GM23248 (cell line): Measurements from ENCODE around the gene TCEAL1. TPM values are rescaled to one million over a fixed set of nuclear protein-coding genes. Genes with fewer than 3 reads are reported as not detected.

ENCODE experiments used
- DNase-seq: peaks from one replicate; pipeline ENCODE4 v3.0.0-alpha.2; 2015
- H2AFZ ChIP-seq: fragments of 200-600 bp; sonication (generic); 2 replicates; pipeline ENCODE4 v1.6.1; 2016; ENCODE audit warnings: antibody characterized with exemption
- H3F3A ChIP-seq: fragments of 200-600 bp; sonication (generic); 2 replicates; pipeline ENCODE4 v1.6.1; 2016; ENCODE audit warnings: mild to moderate bottlenecking, antibody characterized with exemption, mixed run types; ENCODE audit not compliant: insufficient read depth
- H3K27ac ChIP-seq: fragments of 200-600 bp; sonication (generic); 2 replicates; pipeline ENCODE4 v1.5.1; 2016; ENCODE audit warnings: mild to moderate bottlenecking
- H3K27me3 ChIP-seq: fragments of 200-600 bp; sonication (generic); replicated peaks from 2 replicates; pipeline ENCODE4 v1.6.1; 2016; ENCODE audit warnings: mild to moderate bottlenecking; ENCODE audit not compliant: insufficient read depth
- H3K36me3 ChIP-seq: fragments of 200-600 bp; sonication (generic); 2 replicates; pipeline ENCODE4 v1.6.1; 2016; ENCODE audit warnings: low read depth, mild to moderate bottlenecking
- H3K4me1 ChIP-seq: fragments of 200-600 bp; sonication (generic); 2 replicates; pipeline ENCODE4 v1.6.1; 2016; ENCODE audit warnings: mild to moderate bottlenecking; ENCODE audit not compliant: insufficient read depth
- H3K4me2 ChIP-seq: fragments of 200-600 bp; sonication (generic); one replicate; pipeline ENCODE4 v1.6.1; 2016; ENCODE audit warnings: mild to moderate bottlenecking; ENCODE audit not compliant: unreplicated experiment
- H3K4me3 ChIP-seq: fragments of 200-600 bp; sonication (generic); 2 replicates; pipeline ENCODE4 v1.5.1; 2016; ENCODE audit warnings: mild to moderate bottlenecking
- H3K79me2 ChIP-seq: fragments of 200-600 bp; sonication (generic); 2 replicates; pipeline ENCODE4 v1.6.1; 2016; ENCODE audit warnings: mild to moderate bottlenecking; ENCODE audit not compliant: insufficient read depth
- H3K9ac ChIP-seq: fragments of 200-600 bp; sonication (generic); 2 replicates; pipeline ENCODE4 v1.6.1; 2016; ENCODE audit warnings: mild to moderate bottlenecking
- H3K9me2 ChIP-seq: fragments of 200-600 bp; sonication (generic); 2 replicates; pipeline ENCODE4 v1.6.1; 2016; ENCODE audit warnings: mixed run types, mild to moderate bottlenecking, moderate library complexity; ENCODE audit not compliant: insufficient read depth
- H3K9me3 ChIP-seq: fragments of 200-600 bp; sonication (generic); one replicate; pipeline ENCODE4 v1.6.1; 2017; ENCODE audit warnings: low read depth
- H4K20me1 ChIP-seq: fragments of 200-600 bp; sonication (generic); 2 replicates; pipeline ENCODE4 v1.6.0; 2016; ENCODE audit not compliant: insufficient read depth
- EZH2 ChIP-seq: fragments of 200-600 bp; sonication (generic); IDR thresholded peaks from 2 replicates; pipeline ENCODE4 v1.6.1; 2018; ENCODE audit warnings: antibody characterized with exemption, mild to moderate bottlenecking; ENCODE audit not compliant: insufficient read depth, poor library complexity, severe bottlenecking
- EZH2phosphoT487 ChIP-seq: fragments of 200-600 bp; sonication (generic); IDR thresholded peaks from 2 replicates; pipeline ENCODE4 v1.6.1; 2018; ENCODE audit warnings: antibody characterized with exemption, moderate library complexity, mild to moderate bottlenecking, low read depth; ENCODE audit not compliant: insufficient read depth
- WGBS, 2 experiments: methylation state at CpG; one replicate each; pipeline ENCODE4 v1.1.6; 2015 to 2017; ENCODE audit warnings: low lambda C conversion rate in 2 of 2, low coverage in 1 of 2; ENCODE audit errors: missing lambda C conversion rate in 2 of 2; 5-methylcytosine and 5-hydroxymethylcytosine counted together
- in situ Hi-C: fragments of 300-500 bp; cut with MboI; formaldehyde crosslinking; loops from 2 replicates; pipeline ENCODE4 v1.15.0; 2020
- polyA plus RNA-seq: library from polyadenylated mRNA; unstranded; fragments of >200 nt; fragmentation: Nextera tagmentation; extraction: Ambion mirVana; gene quantifications from 2 replicates; pipeline ENCODE4 v1.2.1, GENCODE V29; 2016
- total RNA-seq: library from RNA; depleted of rRNA; stranded (reverse); fragments of >200 nt; shearing (Covaris generic); gene quantifications from 2 replicates; pipeline ENCODE4 v1.2.3, GENCODE V29; 2014; rRNA removed

Gene TCEAL1, protein sequence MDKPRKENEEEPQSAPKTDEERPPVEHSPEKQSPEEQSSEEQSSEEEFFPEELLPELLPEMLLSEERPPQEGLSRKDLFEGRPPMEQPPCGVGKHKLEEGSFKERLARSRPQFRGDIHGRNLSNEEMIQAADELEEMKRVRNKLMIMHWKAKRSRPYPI
- total RNA-seq (22.8 and 30.7 TPM in 2 replicates), polyA plus RNA-seq (30.6 and 32.0 TPM in 2 replicates)

- Histone ChIP-seq H3K79me2 (peaks cover 10% of the 10 kb centered on the region), H3K27ac (peak within 1 kb of the TSS; percentile 80), H3F3A (peaks cover 6% of the 10 kb centered on the region; the same call in 1 of the 2 replicates), H3K9ac (peak within 1 kb of the TSS; percentile 85), H2AFZ (peak within 1 kb of the TSS; percentile 95), H3K27me3 (no peaks in the 10 kb centered on the region), H3K4me2 (peak within 1 kb of the TSS; percentile 92), H3K36me3 (no peaks in the 10 kb centered on the region), H3K4me1 (peaks cover 18% of the 10 kb centered on the region), H3K9me2 (no peaks in the 10 kb centered on the region), H3K4me3 (peak within 1 kb of the TSS; percentile 84), H3K9me3 (no peaks in the 10 kb centered on the region), H4K20me1 (no peaks in the 10 kb centered on the region)
- peak; percentile 63 for DNase-seq
- no peak for TF ChIP-seq EZH2phosphoT487
- no peak for TF ChIP-seq EZH2
- WGBS, 2 experiments: 1 to 3% methylated on average over 12 to 32 of the region's 32 CpGs
- in situ Hi-C loops: no loop called here
These were observed at the start of gene TCEAL1 for GRCh38 chrX:103628386-103629317. Gene TCEAL1, plus strand, starts transcription at chrX:103628975. Its CDS starts 942 bp downstream, at chrX:103629917.

DNA sequence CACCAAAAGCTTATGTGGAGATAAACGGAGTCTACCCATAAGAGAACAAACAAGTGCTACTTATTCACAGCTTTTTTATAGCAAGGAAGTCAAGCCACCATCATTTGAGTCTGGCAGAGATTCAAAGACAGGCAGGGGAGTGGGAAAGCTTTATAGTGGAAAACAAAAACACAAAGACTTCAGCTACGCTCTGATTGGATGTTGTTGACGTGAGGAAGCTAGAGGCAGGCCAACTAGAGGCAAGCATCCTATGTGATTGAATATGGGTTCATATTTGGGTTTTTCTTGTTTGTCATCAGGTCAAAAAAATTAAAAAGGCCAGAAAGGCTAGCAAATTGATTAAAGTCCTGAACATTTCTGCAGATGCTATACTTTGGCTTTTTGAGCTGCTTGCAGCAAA is 44.2 kb upstream of the TCEAL1 start:
- WGBS, 2 experiments: 65 to 74% methylated on average over 3 of the region's 3 CpGs
- in situ Hi-C loops: no loop called here
- Histone ChIP-seq H4K20me1 (no peaks in the 10 kb centered on the region), H3K9ac (peak overlapping the region; percentile 88; the same call in 1 of the 2 replicates), H3K4me1 (0 out of 2 replicates have a peak, but pooled peaks cover 2% of the 10 kb centered on the region), H3K79me2 (peaks cover 19% of the 10 kb centered on the region), H3K4me3 (peak overlapping the region; percentile 80; the same call in 1 of the 2 replicates), H3F3A (no peaks in the 10 kb centered on the region), H3K4me2 (peak overlapping the region; percentile 83), H3K36me3 (no peaks in the 10 kb centered on the region), H3K9me2 (no peaks in the 10 kb centered on the region), H3K9me3 (no peaks in the 10 kb centered on the region), H3K27me3 (no peaks in the 10 kb centered on the region), H3K27ac (no peak overlapping the region), H2AFZ (peak overlapping the region; percentile 86)
- no peak for DNase-seq
- TF ChIP-seq EZH2phosphoT487: no peak
- no peak for TF ChIP-seq EZH2

GRCh38 chrX:103585411-103586313 is 43.1 kb upstream of the TCEAL1 start, which contains the start of gene TCEAL4:
Gene TCEAL4, plus strand, starts transcription at chrX:103585515. Its CDS starts 1,161 bp downstream, at chrX:103586676.
- WGBS, 2 experiments: 1 to 2% methylated on average over 24 to 52 of the region's 56 CpGs
- H3K9me3 ChIP-seq: no peaks in the 10 kb centered on the region
- in situ Hi-C loops: no loop called here
- peak within 1 kb of the TSS; percentile 86 for H2AFZ ChIP-seq
- H3K27ac ChIP-seq: peak within 1 kb of the TSS; percentile 54
- peaks cover 19% of the 10 kb centered on the region for H3K79me2 ChIP-seq
- H3K9ac ChIP-seq: peak within 1 kb of the TSS; percentile 88
- H4K20me1 ChIP-seq: no peaks in the 10 kb centered on the region
- DNase-seq: peak; percentile 64
- no peaks in the 10 kb centered on the region for H3F3A ChIP-seq
- 0 out of 2 replicates have a peak, but pooled peaks cover 2% of the 10 kb centered on the region for H3K4me1 ChIP-seq
- TF ChIP-seq EZH2 (no peak), EZH2phosphoT487 (no peak)
- no peaks in the 10 kb centered on the region for H3K36me3 ChIP-seq
- H3K9me2 ChIP-seq: no peaks in the 10 kb centered on the region
- H3K4me2 ChIP-seq: peak within 1 kb of the TSS; percentile 83
- no peaks in the 10 kb centered on the region for H3K27me3 ChIP-seq
- peak within 1 kb of the TSS; percentile 80 for H3K4me3 ChIP-seq

GRCh38 chrX:103586314-103586646 is 42.5 kb upstream of the TCEAL1 start:
- peak overlapping the region; percentile 54 for H3K27ac ChIP-seq
- 0 out of 2 replicates have a peak, but pooled peaks cover 2% of the 10 kb centered on the region for H3K4me1 ChIP-seq
- H3K9me2 ChIP-seq: no peaks in the 10 kb centered on the region
- no peak for TF ChIP-seq EZH2phosphoT487
- no peak for TF ChIP-seq EZH2
- H2AFZ ChIP-seq: peak overlapping the region; percentile 86
- peak overlapping the region; percentile 88 for H3K9ac ChIP-seq
- in situ Hi-C loops: no loop called here
- H3K79me2 ChIP-seq: peaks cover 19% of the 10 kb centered on the region
- H3K9me3 ChIP-seq: no peaks in the 10 kb centered on the region
- WGBS, 2 experiments: 0% methylated on average over 2 to 5 of the region's 5 CpGs
- no peaks in the 10 kb centered on the region for H3F3A ChIP-seq
- no peaks in the 10 kb centered on the region for H3K27me3 ChIP-seq
- no peaks in the 10 kb centered on the region for H4K20me1 ChIP-seq
- H3K4me3 ChIP-seq: peak overlapping the region; percentile 80
- peak; percentile 37 for DNase-seq
- H3K36me3 ChIP-seq: no peaks in the 10 kb centered on the region
- peak overlapping the region; percentile 80 for H3K4me2 ChIP-seq
